Osteoblast (primary cell): Measurements from ENCODE around the gene C11orf21. TPM values are rescaled to one million over a fixed set of nuclear protein-coding genes. Genes with fewer than 3 reads are reported as not detected.

ENCODE experiments used
- DNase-seq: peaks from one replicate; pipeline ENCODE4 v3.0.0; 2011; ENCODE audit warnings: low spot score, mixed read lengths; ENCODE audit not compliant: insufficient read length; ENCODE audit errors: missing footprints
- H2AFZ ChIP-seq: 2 replicates; pipeline ENCODE4 v1.6.0; 2011; ENCODE audit warnings: mild to moderate bottlenecking, low read length
- H3K27ac ChIP-seq: 2 replicates; pipeline ENCODE4 v1.5.1; 2011; ENCODE audit warnings: mild to moderate bottlenecking, low read depth, low read length, moderate library complexity
- H3K27me3 ChIP-seq: 2 replicates; pipeline ENCODE4 v1.6.0; 2012; ENCODE audit warnings: mild to moderate bottlenecking, control low read depth, inconsistent platforms, low read length, moderate library complexity; ENCODE audit not compliant: insufficient read depth
- H3K36me3 ChIP-seq: 2 replicates; pipeline ENCODE4 v1.5.1; 2011; ENCODE audit warnings: mild to moderate bottlenecking, low read length, control low read depth, moderate library complexity; ENCODE audit not compliant: insufficient read depth
- H3K4me1 ChIP-seq: 2 replicates; pipeline ENCODE4 v1.5.1; 2011; ENCODE audit warnings: mild to moderate bottlenecking, low read length, control low read depth, moderate library complexity; ENCODE audit not compliant: insufficient read depth
- H3K4me2 ChIP-seq: 2 replicates; pipeline ENCODE4 v1.6.0; 2011; ENCODE audit warnings: mild to moderate bottlenecking, low read length; ENCODE audit not compliant: insufficient read depth
- H3K4me3 ChIP-seq: fragments of 200-600 bp; sonication (generic); 3 replicates; pipeline ENCODE4 v1.5.1; 2012; ENCODE audit warnings: mild to moderate bottlenecking, low read length, inconsistent platforms; ENCODE audit not compliant: insufficient read depth
- H3K79me2 ChIP-seq: 2 replicates; pipeline ENCODE4 v1.6.0; 2012; ENCODE audit warnings: mild to moderate bottlenecking, low read length, control low read depth, inconsistent platforms; ENCODE audit not compliant: insufficient read depth
- H3K9me3 ChIP-seq: 2 replicates; pipeline ENCODE4 v1.5.1; 2011; ENCODE audit warnings: low read depth, low read length, control low read depth
- H4K20me1 ChIP-seq: 2 replicates; pipeline ENCODE4 v1.6.0; 2012; ENCODE audit warnings: mild to moderate bottlenecking, low read length, control low read depth; ENCODE audit not compliant: insufficient read depth
- total RNA-seq: library from RNA; depleted of rRNA; stranded (reverse); fragments of >200 nt; gene quantifications from 2 replicates; pipeline ENCODE4 v1.2.3, GENCODE V29; 2012
- TF ChIP-seq, protein P1 (sequence below): IDR thresholded peaks from 2 replicates; pipeline ENCODE4 v1.5.1; 2011; ENCODE audit warnings: mild to moderate bottlenecking, low read depth, low read length, moderate library complexity; ENCODE audit errors: extremely low read depth

C11orf21 gene
- total RNA-seq, 1 donor, result 0.36 TPM

- TF ChIP-seq, protein P1, sequence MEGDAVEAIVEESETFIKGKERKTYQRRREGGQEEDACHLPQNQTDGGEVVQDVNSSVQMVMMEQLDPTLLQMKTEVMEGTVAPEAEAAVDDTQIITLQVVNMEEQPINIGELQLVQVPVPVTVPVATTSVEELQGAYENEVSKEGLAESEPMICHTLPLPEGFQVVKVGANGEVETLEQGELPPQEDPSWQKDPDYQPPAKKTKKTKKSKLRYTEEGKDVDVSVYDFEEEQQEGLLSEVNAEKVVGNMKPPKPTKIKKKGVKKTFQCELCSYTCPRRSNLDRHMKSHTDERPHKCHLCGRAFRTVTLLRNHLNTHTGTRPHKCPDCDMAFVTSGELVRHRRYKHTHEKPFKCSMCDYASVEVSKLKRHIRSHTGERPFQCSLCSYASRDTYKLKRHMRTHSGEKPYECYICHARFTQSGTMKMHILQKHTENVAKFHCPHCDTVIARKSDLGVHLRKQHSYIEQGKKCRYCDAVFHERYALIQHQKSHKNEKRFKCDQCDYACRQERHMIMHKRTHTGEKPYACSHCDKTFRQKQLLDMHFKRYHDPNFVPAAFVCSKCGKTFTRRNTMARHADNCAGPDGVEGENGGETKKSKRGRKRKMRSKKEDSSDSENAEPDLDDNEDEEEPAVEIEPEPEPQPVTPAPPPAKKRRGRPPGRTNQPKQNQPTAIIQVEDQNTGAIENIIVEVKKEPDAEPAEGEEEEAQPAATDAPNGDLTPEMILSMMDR, result peak; percentile 82
- Histone ChIP-seq H3K4me2 (peak overlapping the region; percentile 44), H3K4me1 (peaks cover 13% of the 10 kb centered on the region), H3K36me3 (no peaks in the 10 kb centered on the region), H3K4me3 (no peak overlapping the region), H4K20me1 (no peaks in the 10 kb centered on the region), H3K27me3 (no peaks in the 10 kb centered on the region), H2AFZ (peak overlapping the region; percentile 63), H3K27ac (no peak overlapping the region), H3K79me2 (no peaks in the 10 kb centered on the region), H3K9me3 (no peaks in the 10 kb centered on the region)
- DNase-seq, result peak; percentile 98
Observed at GRCh38 chr11:2305140-2305778, 3.5 kb upstream of the C11orf21 start.

- Histone ChIP-seq H2AFZ (no peak overlapping the region), H3K4me1 (peaks cover 13% of the 10 kb centered on the region), H3K27me3 (no peaks in the 10 kb centered on the region), H3K36me3 (no peaks in the 10 kb centered on the region), H3K4me3 (no peak overlapping the region), H3K79me2 (no peaks in the 10 kb centered on the region), H4K20me1 (no peaks in the 10 kb centered on the region), H3K9me3 (no peaks in the 10 kb centered on the region), H3K27ac (no peak overlapping the region), H3K4me2 (no peak overlapping the region)
- TF ChIP-seq, protein P1, result no peak
- DNase-seq, result peak; percentile 86
Observed at GRCh38 chr11:2304506-2305139, 2.9 kb upstream of the C11orf21 start.

GRCh38 chr11:2303627-2304505 is 2.1 kb upstream of the C11orf21 start:
- Histone ChIP-seq H3K9me3 (no peaks in the 10 kb centered on the region), H2AFZ (no peak overlapping the region), H3K79me2 (no peaks in the 10 kb centered on the region), H3K27ac (no peak overlapping the region), H3K4me1 (peaks cover 13% of the 10 kb centered on the region), H4K20me1 (no peaks in the 10 kb centered on the region), H3K27me3 (no peaks in the 10 kb centered on the region), H3K4me2 (no peak overlapping the region), H3K4me3 (no peak overlapping the region), H3K36me3 (no peaks in the 10 kb centered on the region)
- TF ChIP-seq, protein P1, result no peak
- peak; percentile 69 for DNase-seq
